GM13976 (cell line): ENCODE measurements around the gene TTBK1.

ENCODE experiments used
- DNase-seq: peaks from one replicate; pipeline ENCODE4 v3.0.0; 2012; ENCODE audit warnings: low spot score
- CTCF ChIP-seq: IDR thresholded peaks from 2 replicates; pipeline ENCODE4 v1.5.1; 2012; ENCODE audit warnings: borderline replicate concordance, mild to moderate bottlenecking; ENCODE audit not compliant: insufficient read depth; ENCODE audit errors: extremely low read depth, missing control alignments, control extremely low read depth
- in situ Hi-C: fragments of 300-500 bp; cut with MboI; formaldehyde crosslinking; loops from one replicate; pipeline ENCODE4 v1.12.0; 2022; ENCODE audit warnings: low sequenced_read_pairs, mixed read lengths, inconsistent platforms; ENCODE audit not compliant: unreplicated experiment

Gene TTBK1

GRCh38 chr6:43307451-43308100 is 64.3 kb downstream of the TTBK1 start:
- TF ChIP-seq CTCF = no peak
- DNase-seq = no peak
- in situ Hi-C loops = no loop called here

GRCh38 chr6:43308101-43308989 is 65.1 kb downstream of the TTBK1 start, which contains the start of gene CRIP3:
Gene CRIP3 (minus strand): TSS chr6:43308826. CDS start chr6:43308792, 34 bp downstream.
- DNase-seq = peak; percentile 63
- in situ Hi-C loops = no loop called here
- peak; percentile 39 for TF ChIP-seq CTCF

- DNase-seq = no peak
- no peak for TF ChIP-seq CTCF
- in situ Hi-C loops = no loop called here
These were observed 65.8 kb downstream of the TTBK1 start for GRCh38 chr6:43308990-43309477.

GRCh38 chr6:43310134-43310533 is 66.9 kb downstream of the TTBK1 start:
- in situ Hi-C loops = no loop called here
- TF ChIP-seq CTCF = no peak

GRCh38 chr6:43310624-43311023 is 67.3 kb downstream of the TTBK1 start:
- in situ Hi-C loops = no loop called here
- TF ChIP-seq CTCF = no peak
- DNase-seq = no peak

More at GRCh38 chr6:43310134-43310533, 66.9 kb downstream of the TTBK1 start:
- DNase-seq = no peak

- TF ChIP-seq CTCF = no peak
- in situ Hi-C loops = no loop called here
- DNase-seq = no peak
These were observed 68.4 kb downstream of the TTBK1 start for GRCh38 chr6:43311666-43312065.
